GM18526 (cell line): Measurements from ENCODE around the gene EDC4.

ENCODE experiments used
- POLR2A ChIP-seq: IDR thresholded peaks from 3 replicates; pipeline ENCODE4 v1.6.1; 2011; ENCODE audit not compliant: insufficient read length; ENCODE audit errors: extremely low read depth

EDC4 gene

DNA sequence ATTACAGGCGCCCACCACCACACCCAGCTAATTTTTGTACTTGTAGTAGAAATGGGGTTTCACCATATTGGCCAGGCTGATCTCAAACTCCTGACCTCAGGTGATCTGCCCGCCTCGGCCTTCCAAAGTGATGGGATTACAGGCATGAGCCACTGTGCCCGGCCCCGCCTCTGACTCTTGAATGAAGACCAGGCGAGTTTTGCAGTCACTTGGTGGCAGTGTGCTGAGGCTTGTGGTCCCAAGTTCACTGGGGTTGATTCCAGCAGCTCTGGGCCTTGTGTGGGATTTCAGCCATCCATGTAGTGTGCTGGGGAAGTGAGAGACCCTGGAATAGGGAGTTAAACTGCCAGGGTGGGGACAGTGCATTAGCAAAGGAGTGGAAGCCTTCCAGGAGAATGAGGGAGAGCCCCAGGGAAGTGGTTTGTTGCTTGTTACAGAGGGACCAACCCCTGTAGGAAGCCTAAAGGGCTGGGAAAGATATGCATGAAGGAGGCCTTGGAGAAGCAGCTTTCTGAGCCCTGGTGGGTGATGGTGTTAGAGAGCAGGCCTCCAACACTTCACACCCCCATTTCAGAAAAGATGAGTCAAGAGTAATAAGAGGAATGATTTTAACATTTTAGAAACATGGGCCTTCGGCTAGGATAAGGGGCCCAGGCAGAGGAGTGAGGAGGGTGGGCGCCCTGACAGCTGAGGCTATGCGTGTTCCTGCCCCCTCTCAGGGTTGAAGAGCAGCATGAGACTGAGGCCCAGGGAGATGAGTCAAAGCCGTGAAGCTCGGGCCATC lies 34.7 kb downstream of the EDC4 start:
- TF ChIP-seq POLR2A: no peak

DNA sequence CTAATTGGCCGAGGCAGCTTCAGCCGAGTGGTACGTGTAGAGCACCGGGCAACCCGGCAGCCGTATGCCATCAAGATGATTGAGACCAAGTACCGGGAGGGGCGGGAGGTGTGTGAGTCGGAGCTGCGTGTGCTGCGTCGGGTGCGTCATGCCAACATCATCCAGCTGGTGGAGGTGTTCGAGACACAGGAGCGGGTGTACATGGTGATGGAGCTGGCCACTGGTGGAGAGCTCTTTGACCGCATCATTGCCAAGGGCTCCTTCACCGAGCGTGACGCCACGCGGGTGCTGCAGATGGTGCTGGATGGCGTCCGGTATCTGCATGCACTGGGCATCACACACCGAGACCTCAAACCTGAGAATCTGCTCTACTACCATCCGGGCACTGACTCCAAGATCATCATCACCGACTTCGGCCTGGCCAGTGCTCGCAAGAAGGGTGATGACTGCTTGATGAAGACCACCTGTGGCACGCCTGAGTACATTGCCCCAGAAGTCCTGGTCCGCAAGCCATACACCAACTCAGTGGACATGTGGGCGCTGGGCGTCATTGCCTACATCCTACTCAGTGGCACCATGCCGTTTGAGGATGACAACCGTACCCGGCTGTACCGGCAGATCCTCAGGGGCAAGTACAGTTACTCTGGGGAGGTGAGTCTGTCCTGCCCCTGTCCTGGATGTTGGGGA lies 36.3 kb downstream of the EDC4 start:
- TF ChIP-seq POLR2A: no peak

DNA sequence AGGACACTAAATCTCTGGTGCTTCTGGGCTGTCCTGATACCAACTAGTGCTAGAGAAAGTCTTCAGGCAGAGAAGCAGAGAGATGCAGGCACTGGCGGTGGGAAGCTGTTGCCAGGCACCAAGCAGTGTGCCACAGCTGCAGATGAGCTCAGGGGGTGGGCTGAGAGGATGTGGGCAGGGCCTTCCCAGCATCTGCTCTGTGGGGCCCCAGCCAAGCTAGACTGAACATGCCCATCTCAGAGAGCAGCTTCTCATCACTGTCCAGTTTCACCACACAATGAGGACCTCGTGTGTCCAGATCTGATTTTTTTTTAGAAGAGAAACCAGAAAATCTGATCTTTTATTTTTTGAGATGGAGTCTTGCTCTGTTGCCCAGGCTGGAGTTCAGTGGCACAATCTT lies 37.3 kb downstream of the EDC4 start:
- no peak for TF ChIP-seq POLR2A

DNA sequence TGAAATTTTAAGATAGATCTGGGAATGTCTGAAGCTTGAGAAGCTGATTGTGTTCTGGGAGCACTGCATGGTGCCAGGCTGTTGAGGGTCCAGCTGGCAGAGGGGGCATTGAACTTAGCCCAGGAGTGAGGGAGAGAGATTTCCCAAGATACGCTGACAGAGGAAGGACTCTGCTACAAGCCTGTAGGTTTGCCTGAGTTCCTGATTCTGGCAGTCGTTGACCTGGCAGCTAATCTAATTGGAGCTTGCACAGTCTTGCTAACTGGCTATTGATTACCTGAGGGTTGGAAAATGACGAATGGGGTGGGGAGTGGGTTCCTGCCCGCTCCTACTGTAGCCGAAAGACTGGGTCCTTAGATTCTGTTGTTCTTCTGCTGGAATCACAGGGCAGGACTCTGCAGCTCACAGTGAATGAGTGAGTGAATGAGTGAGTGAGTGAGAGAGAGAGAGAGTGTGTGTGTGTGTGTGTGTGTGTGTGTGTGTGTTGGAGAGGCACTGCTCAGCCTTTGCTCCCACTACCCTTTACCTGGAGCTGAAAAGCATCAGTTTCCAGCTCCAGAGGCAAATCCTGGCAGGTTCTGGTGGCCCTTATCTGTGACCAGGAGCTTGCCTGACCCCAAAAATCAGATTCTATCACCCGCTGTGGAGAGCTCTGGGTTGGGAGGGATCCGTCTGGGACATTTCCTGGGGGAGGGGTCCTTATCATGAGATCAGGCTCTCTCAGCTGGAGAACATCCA lies 42.1 kb downstream of the EDC4 start:
- no peak for TF ChIP-seq POLR2A

DNA sequence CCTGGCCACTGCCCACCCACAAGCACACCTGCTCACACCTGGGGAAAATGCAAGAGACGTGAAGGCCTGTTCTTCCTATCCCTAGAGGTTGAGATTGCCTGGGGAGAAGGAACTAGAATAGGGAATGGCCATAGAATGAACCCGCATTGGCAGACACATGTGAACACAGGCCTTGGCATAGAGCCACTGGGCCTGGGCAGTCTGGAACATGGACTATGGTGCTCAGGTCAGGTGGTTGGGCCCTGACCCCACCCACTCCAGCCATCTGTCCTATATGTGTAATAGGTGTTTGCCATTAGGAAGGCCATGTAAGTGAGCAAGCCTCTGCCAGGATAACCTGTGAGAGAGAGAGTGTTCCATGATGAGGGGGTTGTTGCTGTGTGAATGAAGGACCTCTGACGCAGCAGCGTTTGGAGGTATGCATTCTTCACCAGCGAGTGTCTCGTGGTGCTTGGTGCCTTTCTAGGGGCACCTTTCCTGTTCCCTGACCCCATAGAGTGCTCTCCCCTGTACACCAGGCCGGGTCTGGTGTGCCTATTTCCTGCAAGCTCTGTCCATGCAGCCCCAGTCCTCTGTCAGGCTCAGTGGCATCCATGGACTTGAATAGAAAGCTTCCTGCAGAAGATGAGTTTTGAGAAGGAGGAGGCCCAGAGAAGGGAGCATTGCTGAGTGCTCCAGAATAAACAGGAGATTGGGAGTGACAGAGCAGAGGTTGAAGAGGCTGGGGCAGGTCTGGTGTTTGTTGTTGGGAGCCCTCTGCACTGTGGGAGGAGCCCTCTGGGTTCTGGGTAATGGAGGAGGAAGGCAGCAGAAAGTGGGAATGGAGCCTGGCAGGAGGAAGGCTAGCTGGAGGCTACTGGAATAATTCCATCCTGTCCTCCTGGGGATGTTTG lies 43.2 kb downstream of the EDC4 start:
- no peak for TF ChIP-seq POLR2A

DNA sequence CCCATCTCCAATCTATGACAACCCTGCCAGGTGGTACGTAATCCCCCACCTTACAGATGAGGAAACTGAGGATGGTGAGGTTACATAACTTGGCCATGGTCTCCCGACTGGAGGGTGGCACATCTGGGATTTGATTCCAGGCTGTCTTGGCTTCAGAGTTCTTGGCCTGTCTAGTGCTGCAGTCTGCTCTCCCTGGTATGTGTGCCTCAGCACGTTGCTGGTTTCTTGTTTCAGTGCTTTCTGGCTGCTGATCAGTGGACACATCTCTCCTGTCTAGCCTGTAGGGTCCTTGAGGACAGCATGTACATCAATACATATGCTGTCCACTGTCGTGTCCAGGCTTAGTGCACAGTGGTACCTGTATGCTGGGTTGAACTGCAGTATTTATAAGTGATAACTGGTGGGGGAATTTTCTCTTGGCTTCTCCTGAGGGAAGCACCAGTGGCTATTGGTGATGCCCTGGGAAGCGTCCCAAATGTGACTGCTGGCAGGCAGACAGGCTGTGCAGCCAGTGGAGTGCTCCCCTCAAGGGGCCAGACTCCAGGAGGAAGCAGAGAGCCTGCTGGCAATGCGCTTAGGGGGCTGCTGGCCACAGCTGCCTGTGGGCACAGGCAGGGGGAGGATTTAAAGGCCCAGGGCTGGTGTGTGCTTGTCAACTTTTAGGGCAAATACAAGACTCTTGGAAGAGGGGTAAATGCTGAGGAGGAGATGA lies 44.4 kb downstream of the EDC4 start:
- no peak for TF ChIP-seq POLR2A

DNA sequence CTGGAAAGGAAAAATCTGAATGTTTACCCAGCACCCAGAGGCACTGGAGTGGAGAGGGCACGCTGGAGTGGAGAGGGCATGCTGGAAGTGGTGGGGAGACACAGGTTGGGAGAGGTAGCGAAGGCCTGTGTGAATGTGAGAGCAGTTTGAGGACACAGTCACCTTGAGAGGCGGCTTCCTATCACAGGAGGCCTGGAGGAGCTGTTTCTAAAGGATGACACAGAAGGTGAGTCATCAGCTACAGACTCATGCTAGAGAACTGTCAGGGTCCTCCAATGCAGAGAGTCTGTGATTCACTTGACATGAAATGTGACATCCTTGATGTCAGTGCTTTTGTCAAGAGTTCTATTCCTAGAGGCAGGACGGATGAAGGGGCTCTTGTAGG lies 45.0 kb downstream of the EDC4 start:
- TF ChIP-seq POLR2A: no peak

DNA sequence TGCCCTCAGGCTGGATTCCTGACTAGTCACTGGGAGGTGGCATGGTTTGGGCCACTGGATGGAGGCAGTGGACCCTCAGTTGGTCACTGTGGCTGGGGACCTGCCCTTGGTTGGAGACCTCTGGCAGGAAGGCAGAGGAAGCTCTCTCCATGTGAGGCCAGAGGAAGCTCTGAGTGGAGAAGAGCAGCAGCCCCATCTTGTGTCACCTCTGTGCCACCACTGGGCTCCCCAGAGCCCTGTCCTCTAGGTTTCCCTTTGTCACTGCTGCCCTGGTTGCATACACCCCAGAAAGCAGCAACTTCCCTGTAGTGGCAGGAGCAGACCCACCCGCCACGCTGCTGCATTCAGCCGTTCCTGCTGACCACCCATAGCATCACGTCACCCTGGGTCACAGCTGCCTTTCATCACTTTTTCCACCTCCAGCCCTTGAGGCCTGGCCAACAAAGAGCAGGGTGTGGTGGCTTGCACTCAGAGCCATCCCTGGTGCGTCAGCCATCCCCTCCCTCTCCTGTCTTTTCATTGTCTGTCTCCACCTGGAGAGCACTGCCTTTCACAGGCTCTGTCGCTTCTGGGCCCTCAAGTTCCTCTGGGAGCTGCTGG lies 46.9 kb downstream of the EDC4 start:
- no peak for TF ChIP-seq POLR2A

DNA sequence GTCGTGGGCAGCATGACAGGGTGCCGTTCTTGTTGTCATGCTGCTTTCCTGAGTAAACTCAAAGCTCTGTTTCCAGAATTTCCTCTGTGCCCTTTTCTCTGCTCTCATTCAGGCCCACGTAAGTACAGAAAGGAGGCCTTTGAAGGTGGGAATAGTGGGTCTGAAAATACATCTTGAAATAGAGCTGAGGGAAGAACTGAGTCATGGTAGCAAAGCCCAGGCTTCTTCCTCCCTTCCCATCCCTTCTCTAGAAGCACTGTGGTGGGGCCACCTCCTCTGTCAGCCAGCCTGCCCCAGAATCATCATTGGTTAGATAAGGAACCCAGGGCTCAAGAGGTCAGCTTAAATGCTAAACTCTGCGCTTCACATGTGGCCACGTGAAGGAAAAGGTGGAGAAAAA lies 49.4 kb downstream of the EDC4 start:
- TF ChIP-seq POLR2A: no peak

DNA sequence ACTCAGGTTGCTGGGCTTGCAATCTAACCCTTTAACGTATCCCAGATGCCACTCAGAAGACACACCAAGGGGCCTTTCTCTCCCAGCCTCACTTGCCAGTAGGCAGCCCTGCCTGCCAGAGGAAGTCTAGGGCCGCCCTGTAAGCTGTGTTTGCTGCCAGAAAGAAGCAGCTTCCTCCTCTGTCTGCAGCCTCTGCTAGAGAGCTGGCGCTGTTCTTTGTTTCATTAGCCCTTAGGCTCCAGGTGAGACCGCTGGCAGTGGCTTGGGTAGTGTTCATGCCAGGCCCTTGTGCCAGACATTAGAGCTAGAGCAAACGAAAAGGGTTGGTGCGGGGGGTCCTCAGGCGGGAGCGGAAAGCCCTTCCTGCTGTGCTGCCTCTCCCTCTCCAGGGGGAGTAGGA lies 49.9 kb downstream of the EDC4 start:
- no peak for TF ChIP-seq POLR2A

DNA sequence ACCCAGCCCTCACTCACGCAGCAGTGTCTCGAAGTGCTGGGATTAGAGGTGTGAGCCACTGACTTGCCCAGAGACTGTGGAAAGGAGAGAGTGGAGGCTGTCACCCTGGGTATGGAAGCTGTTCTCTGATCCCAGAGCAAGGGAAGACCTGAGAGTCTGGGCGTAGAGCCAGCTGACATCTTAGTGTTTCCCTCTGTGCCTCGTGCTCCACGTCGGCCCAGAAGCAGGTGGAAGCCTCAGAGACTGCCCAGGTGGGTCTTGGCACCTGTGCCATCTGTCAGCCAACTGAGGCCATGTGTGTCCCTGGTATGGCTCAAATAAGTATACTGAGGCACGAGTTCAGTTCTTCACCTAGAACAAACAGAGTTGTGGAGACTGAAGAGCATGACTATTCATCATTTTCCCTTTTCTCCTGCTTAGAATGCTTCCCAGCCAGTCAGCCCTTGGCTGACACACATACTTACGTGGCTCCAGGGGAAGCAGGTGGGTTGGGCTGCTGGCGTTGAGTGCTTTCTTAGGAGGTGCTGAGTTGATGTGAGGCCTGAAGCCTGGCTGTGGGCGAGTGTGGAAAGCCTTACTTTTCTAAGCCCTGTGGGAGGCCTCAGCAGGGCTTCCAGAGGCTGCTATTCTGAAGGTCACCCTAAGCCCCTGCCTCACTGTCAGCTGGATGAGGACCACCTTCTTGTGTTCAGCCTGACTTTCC lies 50.7 kb downstream of the EDC4 start:
- TF ChIP-seq POLR2A: no peak

DNA sequence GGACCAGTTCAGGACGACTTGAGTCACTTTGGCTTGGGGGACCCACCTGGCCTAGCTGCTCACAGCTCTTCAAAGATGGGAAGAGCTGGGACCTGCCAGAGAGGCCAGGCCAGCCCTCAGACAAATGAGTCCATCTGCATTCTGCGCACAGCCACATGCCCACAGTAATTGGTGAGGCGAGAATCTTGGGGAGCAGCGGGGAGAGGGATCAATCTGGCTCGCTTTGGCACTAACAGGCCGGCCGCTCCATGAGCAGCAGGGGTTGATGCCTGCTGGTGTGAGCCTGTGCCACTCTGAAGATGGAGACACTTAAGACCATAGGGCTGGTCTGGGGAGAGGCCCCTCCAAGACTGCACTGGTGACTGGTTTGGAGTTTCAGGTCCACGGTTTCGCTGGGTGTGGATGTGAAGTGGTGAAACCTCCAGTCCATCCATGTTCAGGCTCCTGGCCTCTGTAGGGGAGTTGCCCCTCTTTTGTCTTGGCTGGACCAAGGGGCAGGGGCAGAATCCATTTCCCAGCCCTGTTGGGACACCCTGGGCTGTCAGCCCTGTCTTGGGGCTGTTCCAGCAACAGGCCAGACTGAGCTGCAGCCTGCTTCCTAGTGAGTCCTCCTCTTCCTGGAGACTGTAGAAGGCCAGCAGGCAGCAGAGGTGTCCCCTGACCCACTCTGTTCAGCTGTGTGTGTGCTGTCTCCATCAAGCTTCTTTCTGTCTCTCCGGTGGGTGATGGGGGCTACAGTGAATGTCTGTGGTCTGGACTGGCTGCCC lies 51.5 kb downstream of the EDC4 start:
- TF ChIP-seq POLR2A: no peak
